GM19351 (cell line): ENCODE measurements around the gene SLC17A2.

Source experiments
- ATAC-seq: cut with Tn5 transposase; IDR thresholded peaks from one replicate; pipeline ENCODE4 v1.9.1; 2021; ENCODE audit warnings: mild to moderate bottlenecking, moderate library complexity; ENCODE audit not compliant: unreplicated experiment

The SLC17A2 gene, protein sequence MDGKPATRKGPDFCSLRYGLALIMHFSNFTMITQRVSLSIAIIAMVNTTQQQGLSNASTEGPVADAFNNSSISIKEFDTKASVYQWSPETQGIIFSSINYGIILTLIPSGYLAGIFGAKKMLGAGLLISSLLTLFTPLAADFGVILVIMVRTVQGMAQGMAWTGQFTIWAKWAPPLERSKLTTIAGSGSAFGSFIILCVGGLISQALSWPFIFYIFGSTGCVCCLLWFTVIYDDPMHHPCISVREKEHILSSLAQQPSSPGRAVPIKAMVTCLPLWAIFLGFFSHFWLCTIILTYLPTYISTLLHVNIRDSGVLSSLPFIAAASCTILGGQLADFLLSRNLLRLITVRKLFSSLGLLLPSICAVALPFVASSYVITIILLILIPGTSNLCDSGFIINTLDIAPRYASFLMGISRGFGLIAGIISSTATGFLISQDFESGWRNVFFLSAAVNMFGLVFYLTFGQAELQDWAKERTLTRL

DNA sequence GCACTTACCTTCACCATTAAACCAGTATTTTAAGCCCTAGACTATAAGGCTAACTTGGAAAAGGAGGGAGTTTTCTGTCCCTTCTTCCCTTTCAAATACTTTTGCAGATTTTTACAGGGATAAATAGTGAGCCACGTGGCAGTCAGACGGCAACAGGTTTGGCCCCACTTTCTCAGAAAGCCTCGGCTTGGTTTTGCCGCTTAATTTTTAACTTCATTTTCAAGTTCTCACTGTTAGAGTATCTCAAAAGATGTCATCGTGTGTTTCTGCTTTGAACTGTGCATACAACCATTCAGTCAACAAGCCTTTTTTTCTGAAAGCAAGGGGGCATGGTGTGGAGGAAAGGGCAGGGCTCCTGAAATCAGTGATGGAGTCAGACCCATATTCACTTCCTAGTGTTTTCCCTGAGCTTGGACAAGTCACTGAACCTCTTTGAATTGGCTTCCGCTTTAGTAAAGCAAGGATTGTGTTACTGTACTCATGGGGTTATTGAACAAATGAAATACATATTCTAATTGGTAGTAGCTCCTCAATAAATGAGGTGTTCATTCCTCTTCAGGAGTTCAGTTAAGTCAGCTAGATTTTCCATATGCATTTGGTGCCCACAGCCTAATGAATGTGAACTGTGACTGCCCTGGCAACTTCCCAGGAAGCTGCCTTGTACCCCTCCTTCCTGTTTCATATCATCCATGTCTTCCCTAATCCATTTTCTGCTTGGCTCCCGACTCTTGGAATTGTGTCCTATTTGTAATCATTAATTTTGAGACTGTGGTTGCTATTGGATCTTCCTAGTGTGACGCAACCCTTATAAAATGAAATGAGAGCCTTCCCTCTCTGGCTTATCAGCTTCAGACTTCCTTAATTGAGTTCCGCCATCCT lies at the start of gene SLC17A2:
Gene SLC17A2, minus strand, starts transcription at position 160 of the 879 bp plus-strand sequence. CDS start 4,895 bp downstream, outside the sequence.
- no peak for ATAC-seq

DNA sequence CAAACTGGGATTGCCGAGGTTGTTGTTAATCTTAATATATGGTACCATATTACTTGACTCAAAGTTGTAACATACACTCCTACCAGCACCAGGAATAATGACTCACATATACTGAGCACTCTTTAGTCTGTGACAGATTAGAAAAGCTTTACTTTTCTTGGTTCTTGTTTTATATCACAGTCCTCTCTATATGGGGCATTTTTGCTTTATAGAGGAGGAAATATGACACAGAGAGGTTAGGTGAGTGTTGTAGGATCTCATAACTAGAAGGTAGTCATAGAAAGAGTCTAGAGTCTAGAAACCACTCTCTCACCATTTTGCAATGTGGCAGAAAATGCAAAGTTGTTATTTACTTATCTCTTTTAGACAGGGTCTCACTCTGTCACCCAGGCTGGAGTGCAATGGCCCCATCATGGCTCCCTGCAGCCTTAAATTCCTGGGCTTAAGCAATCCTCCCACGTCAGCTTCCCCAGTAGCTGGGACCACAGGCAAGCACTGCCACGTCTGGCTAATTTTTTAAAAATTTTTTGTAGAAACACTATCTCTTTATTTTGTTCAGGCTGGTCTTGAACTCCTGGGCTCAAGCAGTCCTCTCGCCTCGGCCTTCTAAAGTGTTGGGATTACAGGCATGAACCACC lies 45.6 kb upstream of the SLC17A2 start:
- no peak for ATAC-seq

DNA sequence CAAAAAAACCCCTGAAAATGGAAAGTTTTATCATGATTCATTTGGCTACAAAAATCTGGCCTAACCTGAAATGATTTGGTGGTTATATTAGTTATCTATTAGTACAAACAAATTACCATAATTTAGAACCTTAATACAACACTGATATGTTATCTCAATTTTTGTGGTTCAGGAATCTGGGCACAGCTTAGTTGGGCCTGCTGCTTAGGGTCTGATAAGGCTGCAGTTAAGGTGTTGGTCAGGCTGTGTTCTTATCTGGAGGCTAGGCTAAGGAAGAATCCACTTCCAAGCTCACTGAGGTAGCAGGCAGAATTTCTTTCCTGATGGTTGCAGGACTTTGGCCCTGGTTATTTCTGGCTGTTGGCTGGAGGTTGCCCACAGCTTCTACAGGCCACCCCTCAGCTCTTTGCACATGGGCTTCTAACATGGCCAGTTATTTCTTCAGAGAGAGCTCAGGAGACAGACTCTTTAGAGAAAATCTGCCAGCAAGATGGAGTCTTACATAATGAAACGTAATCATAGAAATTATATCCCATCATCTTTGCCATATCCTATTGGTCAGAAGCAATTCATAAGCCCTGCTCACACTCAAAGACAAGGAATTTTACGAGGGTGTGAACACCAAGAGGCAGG lies 43.5 kb upstream of the SLC17A2 start:
- ATAC-seq, result no peak

DNA sequence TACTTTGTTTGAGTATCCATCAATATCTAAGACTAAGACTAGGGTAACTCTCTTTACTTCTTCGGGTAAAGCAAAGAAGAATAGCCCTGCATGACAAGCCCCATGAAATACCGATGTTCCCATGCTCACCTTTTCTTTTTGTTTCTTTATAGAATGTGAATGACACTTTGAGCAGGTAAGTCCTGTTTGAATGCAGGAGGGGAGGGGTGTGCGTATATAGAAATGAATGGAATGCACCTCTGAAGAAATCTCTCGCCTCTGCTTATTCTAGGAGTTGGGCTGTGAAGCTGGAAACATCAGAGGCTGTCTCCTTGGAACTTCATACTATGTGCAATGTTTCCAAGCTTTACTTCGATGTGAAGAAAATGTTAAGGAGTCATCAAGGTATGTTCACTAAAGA lies 42.4 kb upstream of the SLC17A2 start:
- no peak for ATAC-seq

DNA sequence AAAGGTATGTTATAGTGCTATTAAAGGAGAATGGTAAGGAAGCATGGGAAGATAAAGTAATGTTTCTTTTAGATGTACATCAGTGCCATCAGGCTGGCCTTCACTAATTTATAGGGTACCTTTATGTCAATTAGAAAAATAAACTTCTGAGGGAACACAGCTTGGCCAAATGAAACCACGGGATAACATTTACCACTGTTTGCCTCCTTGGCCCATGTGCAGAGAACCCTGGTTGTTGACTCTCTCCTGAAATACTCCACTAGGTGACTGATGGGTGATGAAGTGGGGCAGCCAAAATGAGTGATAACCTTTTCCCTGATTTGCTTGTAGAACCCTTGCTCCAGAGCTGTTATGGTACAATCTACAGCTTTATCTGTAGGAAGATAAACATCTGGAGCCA lies 41.6 kb upstream of the SLC17A2 start:
- ATAC-seq, result no peak

DNA sequence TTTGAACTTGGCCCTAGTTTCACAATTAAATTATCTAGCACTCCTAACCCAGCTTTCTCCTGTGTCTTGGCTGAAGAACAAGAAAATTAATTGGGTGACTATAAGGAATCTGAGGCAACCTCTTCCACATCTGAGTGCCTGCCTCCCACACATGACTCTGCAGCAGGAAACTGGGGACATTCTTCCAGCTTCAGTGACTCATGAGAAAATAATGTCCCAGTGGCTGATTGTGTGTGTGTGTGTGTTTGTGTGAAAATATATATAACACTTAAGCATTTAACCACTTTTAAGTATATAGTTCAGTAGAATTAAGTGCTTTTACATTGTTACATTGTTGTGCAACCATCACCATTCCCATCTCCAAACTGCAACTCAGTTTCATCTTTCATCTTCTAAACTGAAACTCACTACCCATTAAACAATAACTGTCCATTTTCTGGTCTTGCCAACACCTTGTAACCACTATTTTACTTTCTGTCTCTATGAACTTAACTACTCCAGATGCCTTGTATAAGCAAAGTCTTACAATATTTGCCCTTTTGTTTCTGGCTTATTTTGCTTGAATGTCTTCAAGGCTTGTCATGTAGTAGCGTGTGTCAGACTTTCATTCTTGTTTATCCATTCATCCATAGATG lies 40.8 kb upstream of the SLC17A2 start:
- no peak for ATAC-seq

DNA sequence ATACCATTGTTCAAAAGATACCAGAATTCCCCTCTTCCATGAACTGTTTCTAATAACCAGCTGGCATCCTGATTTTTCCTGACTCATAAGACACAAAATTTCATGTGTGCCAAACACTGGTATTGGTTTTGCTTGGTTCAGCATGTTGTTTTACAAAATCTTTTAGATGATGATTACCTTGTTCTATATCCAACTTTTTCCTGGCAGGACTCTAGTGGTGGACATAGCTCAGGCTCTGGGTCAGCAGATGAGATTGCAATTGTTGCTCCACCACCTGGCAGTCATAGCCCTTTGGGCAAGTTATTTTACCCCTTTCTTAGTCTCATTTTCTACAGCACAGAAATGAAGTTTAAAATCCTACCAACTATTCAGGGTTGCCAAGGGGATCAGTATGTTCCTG lies 38.3 kb upstream of the SLC17A2 start:
- ATAC-seq, result no peak

DNA sequence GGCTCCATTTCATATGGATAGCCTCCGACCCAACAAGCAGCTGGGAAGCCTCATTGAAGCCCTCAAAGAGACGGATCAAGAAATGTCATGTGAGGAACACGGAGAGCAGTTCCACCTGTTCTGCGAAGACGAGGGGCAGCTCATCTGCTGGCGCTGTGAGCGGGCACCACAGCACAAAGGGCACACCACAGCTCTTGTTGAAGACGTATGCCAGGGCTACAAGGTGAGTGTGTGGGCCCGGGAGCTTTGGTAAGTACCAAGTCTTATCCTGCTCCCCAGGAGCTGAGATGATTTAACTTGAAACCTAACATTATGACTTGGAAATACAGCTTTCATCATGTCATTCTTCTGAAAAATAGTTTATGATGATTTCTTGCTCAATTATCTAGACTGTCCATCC lies 36.2 kb upstream of the SLC17A2 start:
- ATAC-seq, result no peak

DNA sequence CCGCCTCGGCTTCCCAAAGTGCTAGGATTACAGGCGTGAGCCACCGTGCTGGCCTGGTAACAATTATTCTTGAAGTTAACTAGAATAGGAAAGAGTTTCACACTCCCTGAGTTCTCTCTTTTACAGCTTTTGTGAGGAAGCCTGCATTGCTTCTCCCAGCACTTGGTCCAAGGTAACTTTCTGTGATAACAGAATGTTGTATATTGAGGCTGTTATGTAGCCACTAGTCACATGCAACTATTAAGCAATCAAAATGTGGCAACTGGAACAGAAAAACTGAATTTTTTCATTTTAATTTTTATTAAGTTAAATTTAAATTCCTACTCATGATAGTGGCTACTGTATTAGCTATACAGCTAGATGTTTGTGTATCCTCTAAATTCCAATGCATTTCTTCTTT lies 34.6 kb upstream of the SLC17A2 start:
- no peak for ATAC-seq

DNA sequence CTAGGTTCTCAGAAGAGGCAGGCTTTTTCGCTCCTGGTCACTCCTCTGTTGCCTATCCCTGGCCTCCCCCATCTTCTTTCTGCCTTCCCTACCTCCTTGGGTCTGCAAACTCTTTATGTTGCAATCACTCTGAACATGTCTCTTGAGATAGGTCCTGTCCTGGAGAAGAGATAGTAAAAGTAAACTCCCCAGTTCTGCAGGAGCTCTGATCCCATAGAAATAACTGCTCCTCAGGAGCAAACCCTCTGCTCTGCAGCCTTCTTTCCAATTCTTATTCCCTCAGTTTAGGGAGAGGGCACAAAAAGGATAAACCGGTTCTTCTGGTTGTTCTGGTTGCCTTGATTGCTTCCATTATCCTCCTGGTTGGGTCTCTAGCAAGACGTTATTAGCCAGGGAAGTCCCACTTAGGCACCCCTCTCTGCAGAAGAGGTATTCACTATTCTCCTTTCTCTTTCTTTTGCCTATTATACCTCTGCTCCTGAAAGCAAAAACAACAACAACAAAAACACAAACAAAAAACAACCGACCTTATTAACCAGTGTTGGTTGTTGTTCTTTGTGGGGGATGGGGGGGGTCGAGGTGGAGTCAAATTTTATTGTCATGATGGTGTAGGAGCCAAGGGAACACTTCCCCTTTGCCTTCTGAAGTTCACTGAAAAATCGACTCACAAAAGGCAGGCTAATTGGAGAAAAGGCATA lies 33.1 kb upstream of the SLC17A2 start:
- no peak for ATAC-seq

DNA sequence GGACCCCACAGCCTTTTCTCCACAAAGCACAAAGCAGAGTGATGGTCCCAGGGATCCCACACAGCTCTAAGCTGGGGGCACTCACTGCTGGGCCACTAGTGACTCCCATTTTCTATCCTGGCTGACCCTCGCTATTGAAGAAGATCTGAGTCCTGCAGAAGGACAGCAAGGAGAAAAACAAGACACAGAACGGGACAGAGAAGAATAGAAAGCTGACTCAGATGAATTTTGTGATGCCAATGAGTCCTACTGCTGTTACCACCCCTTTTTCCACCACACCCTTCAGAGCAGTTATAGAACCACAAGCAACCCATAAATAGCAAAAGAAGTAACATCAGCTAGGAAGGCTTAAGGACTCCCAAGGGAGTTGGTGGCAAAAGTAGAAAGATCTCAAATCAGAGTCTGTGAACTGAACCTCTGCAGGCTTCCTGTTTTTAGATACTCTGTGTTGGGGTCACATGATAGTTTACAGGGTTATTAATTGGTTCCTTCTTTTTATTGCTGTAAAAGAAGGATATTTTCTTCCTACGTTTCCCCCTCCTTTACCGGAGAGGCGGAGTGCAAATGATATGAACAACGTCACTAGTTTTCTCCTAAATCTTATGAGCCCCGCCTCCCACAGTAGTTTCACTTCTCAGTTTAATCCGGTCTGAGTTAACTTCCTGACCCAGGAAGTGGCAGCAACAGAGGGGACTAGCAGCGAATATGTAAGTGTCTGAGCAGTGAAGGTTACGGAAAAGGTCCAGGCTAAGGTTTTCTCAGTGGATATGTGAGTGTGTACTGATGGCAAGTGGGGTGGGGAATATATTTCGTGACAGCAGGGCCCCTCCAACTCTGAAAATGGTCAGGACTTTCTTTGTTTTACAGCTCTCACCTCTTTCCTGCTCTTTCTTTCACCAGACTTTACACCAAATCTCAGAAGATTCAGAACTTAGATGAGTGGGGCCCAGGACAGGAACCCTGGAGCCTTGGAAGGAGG lies 31.9 kb upstream of the SLC17A2 start, which contains the start of gene TRIM38:
Gene TRIM38, plus strand, starts transcription at position 654 of the 979 bp plus-strand sequence. CDS start 3,721 bp downstream, outside the sequence.
- peak; percentile 81 for ATAC-seq

DNA sequence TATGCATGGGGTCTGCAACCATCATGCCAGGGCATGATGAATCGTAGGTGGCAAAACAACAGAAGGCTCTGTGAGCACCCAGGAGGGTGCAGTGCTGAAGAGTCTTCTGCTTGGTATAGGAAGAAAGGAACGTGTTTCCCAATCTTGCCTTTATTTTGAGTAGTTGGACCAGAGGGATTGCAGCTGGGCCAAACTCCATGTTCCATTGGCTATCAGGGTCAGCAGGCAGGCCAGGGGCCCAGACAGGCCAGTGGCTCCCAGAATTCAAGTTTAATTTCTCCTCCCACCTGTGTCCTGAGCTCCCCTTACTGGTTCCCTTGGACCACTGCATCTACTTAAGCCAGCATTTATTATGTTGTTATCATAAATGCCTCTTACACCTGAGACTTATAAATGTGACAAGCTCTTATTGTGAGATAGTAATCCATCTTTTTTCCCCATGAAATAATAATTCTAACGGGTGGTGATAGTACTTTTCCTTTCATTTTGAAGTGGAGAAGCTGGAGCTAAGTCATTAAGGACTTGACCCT lies 31.2 kb upstream of the SLC17A2 start:
- ATAC-seq, result no peak

DNA sequence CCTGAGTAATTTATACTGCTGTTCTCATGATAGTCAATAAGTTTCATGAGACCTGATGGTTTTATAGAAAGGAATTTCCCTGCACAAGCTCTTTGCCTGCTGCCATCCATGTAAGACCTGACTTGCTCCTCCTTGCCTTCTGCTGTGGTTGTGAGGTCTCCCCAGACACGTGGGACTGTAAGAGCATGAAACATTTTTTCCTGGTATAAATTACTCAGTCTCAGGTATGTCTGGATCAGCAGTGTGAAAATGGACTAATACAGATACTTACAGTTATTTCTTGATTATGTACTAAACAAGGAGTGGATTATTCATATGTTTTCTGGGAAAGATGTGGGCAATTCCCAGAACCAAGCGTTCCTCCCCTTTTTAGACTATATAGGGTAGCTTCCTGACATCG lies 30.2 kb upstream of the SLC17A2 start:
- no peak for ATAC-seq

DNA sequence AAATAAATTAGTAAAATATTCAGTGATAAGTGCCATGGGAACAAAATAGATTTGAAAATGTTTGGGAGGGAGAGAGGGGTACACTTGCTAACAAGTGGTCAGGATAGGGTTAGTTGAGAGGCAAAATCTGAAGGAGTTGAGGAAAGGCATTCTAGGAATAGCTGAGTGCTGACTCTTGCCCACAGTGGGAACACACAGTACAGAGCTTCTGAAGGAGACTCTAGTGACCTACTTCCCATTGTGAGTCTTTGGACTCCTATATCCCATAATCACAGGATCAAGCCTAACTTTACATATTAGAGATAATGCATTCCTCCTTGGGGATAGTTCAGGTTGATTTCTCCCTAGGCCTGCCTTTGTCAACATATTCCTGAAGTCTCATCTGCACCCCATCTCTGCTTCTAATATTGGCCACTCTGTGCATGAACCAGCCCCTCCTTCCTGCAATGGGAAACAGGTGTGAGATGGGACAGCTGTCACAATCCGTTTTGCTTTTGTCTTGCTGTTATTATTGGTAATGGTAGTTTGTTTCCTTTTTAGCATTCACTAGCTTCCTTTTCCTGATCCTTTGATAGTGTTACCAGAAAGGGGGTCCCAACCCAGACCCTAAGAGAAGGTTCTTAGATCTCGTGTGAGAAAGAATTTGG lies 29.5 kb upstream of the SLC17A2 start:
- ATAC-seq, result no peak

DNA sequence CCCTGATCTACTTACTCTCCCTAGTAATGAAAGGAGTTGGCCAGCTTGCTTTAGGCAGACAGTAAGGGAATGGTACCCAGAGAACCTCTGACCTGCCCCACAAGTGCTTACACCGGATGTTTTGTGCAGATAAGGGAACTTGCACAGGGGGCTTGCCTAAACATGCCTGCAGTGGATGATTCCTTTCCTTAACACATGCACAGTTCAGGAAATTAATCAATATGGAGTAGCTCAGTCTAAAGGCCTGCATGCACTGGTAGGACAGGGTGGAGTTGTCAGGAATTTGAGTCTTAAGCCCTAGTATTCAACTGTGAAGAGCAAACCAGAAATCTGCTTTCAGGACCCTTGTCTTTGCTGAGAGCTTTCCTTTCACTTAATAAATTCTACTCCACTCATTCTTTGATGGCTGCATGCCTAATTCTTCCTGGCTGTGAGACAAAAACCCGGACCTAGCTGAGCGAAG lies 28.2 kb upstream of the SLC17A2 start:
- no peak for ATAC-seq

DNA sequence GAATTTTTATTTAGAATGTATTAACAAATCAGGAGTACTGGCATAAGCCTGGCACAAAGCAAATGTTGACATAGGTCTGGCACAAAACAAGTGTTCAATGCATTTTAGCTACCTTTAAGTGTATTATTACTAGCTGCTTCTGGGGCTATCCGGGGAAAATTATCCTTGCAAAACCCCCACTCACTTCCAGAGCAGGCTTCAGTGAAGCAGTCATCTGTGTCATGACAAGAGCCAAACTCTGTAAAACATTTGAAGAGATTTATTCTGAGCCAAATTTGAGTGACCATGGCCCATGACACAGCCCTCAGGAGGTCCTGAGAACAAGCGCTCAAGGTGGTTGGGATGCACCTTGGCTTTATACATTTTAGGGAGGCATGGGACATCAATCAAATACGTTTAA lies 25.7 kb upstream of the SLC17A2 start:
- ATAC-seq, result no peak

DNA sequence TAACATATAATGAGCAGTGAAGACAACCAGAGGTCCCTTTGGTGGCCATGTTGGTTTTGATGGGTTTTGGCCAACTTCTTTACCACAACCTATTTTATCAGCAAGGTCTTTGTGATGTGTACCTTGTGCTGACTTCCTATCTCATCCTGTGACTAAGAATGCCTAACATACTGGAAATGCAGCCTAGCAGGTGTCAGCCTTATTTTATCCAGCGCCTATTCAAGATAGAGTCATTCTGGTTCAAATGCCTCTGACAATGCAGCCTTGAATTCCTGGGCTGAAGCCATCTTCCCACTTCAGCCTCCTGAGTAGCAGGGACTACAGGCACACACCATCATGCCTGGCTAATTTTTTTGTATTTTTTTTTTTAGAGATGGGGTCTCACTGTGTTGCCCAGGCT lies 24.3 kb upstream of the SLC17A2 start:
- no peak for ATAC-seq

DNA sequence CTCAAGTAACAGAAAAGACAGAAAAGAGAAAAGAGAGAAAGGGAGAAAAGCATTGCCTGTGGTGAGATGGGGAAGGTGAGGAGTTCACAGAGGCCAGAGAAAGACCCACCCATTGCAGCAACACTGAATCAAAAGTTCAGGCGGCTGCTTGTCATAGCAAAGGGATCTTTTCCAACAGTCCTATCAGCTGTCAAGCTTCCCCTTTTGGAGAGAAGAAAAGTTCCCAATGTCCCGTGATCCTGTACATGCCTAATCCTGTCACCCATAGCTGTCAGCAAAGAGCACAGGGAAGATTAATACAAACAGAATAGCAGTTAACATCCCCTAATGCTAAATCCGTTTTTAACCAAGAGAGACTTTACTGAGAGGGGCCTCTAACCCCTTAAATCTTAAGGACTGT lies 23.2 kb upstream of the SLC17A2 start:
- no peak for ATAC-seq
